ENCODE results near the gene SZT2. TPM values are rescaled to one million over a fixed set of nuclear protein-coding genes. Genes with fewer than 3 reads are reported as not detected.
"Not testable (repeated sequence)": the region's sequence is repeated elsewhere in the genome, so short reads cannot be mapped to it uniquely, and the experiment has no call there.

SZT2 gene
- total RNA-seq, 1 donor from 2014 or later: 10.6 TPM

DNA sequence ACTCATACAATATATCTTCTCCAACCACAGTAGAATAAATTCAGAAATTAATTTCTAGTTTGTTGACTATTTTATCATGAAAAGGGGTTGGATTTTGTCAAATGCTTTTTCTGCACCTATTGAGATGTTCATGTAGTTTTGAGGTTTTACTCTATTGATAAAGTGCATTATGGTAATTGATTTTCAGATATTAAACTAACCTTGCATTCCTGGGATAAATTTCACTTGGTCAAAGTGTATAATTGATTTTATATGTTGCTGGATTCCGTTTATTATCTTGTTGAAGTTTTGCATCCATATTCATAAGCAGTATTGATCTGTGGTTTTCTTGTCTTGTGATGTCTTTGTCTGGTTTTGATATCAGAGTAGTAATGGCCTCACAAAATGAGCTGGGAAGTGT lies 98.5 kb downstream of the SZT2 start:
- no peak for TF ChIP-seq CTCF (conservative IDR thresholded peaks at IDR 0.05; ENCODE audit: low read depth, low read length)
- H3K4me3 ChIP-seq (ENCODE audit: low read depth, low read length): no peak overlapping the region
- no peak for DNase-seq (ENCODE audit: low read depth)

GRCh38 chr1:43491061-43491460 lies 101.4 kb downstream of the SZT2 start:
- H3K4me3 ChIP-seq (ENCODE audit: low read depth, low read length): no peak overlapping the region
- no peak for DNase-seq (ENCODE audit: low read depth)
- no peak for TF ChIP-seq CTCF (conservative IDR thresholded peaks at IDR 0.05; ENCODE audit: low read depth, low read length)

DNA sequence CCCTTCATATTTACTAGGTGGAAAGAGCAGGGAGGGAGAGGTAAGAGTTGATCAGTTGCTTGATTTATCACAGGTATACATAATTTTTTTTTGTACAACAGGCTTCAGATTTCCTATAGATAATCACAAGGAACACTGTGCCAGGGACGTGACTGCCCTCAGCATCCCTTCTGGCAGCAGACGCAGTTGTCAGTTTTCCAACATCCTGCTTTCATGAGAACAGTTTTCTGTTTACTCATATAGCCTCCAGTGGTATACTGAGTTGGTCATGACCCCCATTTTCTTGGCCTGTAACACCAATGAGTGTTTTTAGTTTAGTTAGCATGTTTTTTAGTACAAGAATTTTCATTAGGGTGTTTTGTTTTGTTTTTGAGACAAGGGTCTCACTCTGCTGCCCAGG lies 103.1 kb downstream of the SZT2 start:
- no peak overlapping the region for H3K4me3 ChIP-seq (ENCODE audit: low read depth, low read length)
- TF ChIP-seq CTCF (conservative IDR thresholded peaks at IDR 0.05; ENCODE audit: low read depth, low read length): no peak
- no peak for DNase-seq (ENCODE audit: low read depth)

- no peak for DNase-seq (ENCODE audit: low read depth)
- no peak for TF ChIP-seq CTCF (conservative IDR thresholded peaks at IDR 0.05; ENCODE audit: low read depth, low read length)
- no peak overlapping the region for H3K4me3 ChIP-seq (ENCODE audit: low read depth, low read length)
Observed at GRCh38 chr1:43493661-43494450, 104.2 kb downstream of the SZT2 start.

- DNase-seq (ENCODE audit: low read depth): no peak
- TF ChIP-seq CTCF (conservative IDR thresholded peaks at IDR 0.05; ENCODE audit: low read depth, low read length): no peak
- no peak overlapping the region for H3K4me3 ChIP-seq (ENCODE audit: low read depth, low read length)
Observed at GRCh38 chr1:43495204-43495603, 105.5 kb downstream of the SZT2 start.

DNA sequence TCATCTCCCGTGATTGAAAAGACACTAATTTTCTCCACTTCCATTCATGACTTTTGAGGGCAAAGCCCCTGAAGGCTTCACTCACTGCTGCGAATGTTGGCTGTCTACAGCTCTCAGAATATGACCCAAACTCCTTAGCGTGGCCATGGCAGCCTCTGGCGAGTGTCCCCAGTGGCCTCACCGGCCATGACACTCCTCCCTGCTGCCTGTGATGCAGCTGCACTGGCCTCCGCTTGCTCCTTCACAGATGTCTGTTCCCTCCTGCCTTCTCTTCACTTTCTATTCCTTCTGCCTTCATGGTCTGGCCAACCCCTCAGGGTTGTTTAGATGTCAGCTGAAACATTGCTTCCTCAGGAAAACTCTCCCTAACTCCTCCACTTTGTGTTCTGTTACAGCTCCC lies 110.2 kb downstream of the SZT2 start:
- no peak for DNase-seq (ENCODE audit: low read depth)
- H3K4me3 ChIP-seq (ENCODE audit: low read depth, low read length): no peak overlapping the region
- no peak for TF ChIP-seq CTCF (conservative IDR thresholded peaks at IDR 0.05; ENCODE audit: low read depth, low read length)

DNA sequence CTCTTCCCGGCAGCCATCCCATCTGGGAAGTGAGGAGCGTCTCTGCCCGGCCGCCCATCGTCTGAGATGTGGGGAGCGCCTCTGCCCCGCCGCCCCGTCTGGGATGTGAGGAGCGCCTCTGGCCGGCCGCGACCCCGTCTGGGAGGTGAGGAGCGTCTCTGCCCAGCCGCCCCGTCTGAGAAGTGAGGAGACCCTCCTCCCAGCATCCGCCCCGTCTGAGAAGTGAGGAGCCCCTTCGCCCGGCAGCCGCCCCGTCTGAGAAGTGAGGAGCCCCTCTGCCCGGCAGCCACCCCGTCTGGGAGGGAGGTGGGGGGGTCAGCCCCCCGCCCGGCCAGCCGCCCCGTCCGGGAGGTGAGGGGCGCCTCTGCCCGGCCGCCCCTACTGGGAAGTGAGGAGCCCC lies 112.1 kb downstream of the SZT2 start:
- not testable (repeated sequence) for DNase-seq (ENCODE audit: low read depth); H3K4me3 ChIP-seq (ENCODE audit: low read depth, low read length)

Data from epithelial cell of proximal tubule (primary cell).